Peyer's patch (tissue), 4 donors: ENCODE data around the gene COPZ1. TPM values are rescaled to one million over a fixed set of nuclear protein-coding genes. Genes with fewer than 3 reads are reported as not detected.

Experiments used
- DNase-seq, 3 donors: peaks; one replicate each; pipeline ENCODE4 v3.0.0-alpha.2; 2017 to 2019
- H3K27ac ChIP-seq, 4 donors: fragments of 200-600 bp; sonication (generic); one replicate each; pipeline ENCODE4 v1.5.1; 2016 to 2019
- H3K27me3 ChIP-seq, 2 donors: fragments of 200-600 bp; sonication (generic); one replicate each; pipeline ENCODE4 v1.5.1; 2019
- H3K36me3 ChIP-seq, 3 donors: fragments of 200-600 bp; sonication (generic); one replicate each; pipeline ENCODE4 v1.5.1; 2016 to 2019
- H3K4me1 ChIP-seq, 4 donors: fragments of 200-600 bp; sonication (generic); one replicate each; pipeline ENCODE4 v1.5.1; 2016 to 2019
- H3K4me3 ChIP-seq, 4 donors: fragments of 200-600 bp; sonication (generic); 1 replicate in 3 of 4; 2 replicates in 1 of 4; pipeline ENCODE4 v1.5.1; 2016 to 2019; ENCODE audit warnings: mild to moderate bottlenecking in 1 of 4
- H3K9me3 ChIP-seq, 4 donors: fragments of 200-600 bp; sonication (generic); one replicate each; pipeline ENCODE4 v1.5.1; 2016 to 2019; ENCODE audit warnings: mild to moderate bottlenecking in 1 of 4
- CTCF ChIP-seq, 6 experiments: fragments of 450-650 bp in 4 of 6; fragments of 200-600 bp in 2 of 6; sonication (generic) in 1 of 6; IDR thresholded peaks; one replicate each; pipeline ENCODE4 v1.5.1; 2017 to 2019; ENCODE audit warnings: antibody characterized with exemption in 6 of 6, mild to moderate bottlenecking in 3 of 6, moderate library complexity in 1 of 6
- POLR2A ChIP-seq, 2 donors: fragments of 450-650 bp; IDR thresholded peaks; one replicate each; pipeline ENCODE4 v1.5.1; 2017; ENCODE audit warnings: antibody characterized with exemption in 2 of 2, mild to moderate bottlenecking in 2 of 2, moderate library complexity in 2 of 2
- total RNA-seq, 4 donors: library from RNA; depleted of rRNA; stranded (reverse); fragments of >200 nt; gene quantifications; one replicate each; pipeline ENCODE4 v1.1.0, GENCODE V29; 2016

COPZ1 gene
- total RNA-seq, 4 donors from 2014 or later = 42.4 to 66.9 (median 54.2) TPM

- DNase-seq = no peak
- no peaks in the 10 kb centered on the region for H3K27me3 ChIP-seq
- H3K4me3 ChIP-seq = peak overlapping the region in 1 of 4 donors; percentile 23
- peaks cover 0 to 69% (median 14%) of the 10 kb centered on the region in 4 donors for H3K4me1 ChIP-seq
- TF ChIP-seq POLR2A (IDR thresholded peaks at IDR 0.05) = no peak
- TF ChIP-seq CTCF (IDR thresholded peaks at IDR 0.05) = peak in 1 of 6 experiments; percentile 6
- peak overlapping the region in 2 of 4 donors; percentile 0 to 13 for H3K27ac ChIP-seq
- peaks cover 0 to 64% (median 0%) of the 10 kb centered on the region in 3 donors for H3K36me3 ChIP-seq
- no peaks in the 10 kb centered on the region for H3K9me3 ChIP-seq
Measured at GRCh38 chr12:54285150-54286041, 39.5 kb upstream of the COPZ1 start.

GRCh38 chr12:54286042-54287030, 38.6 kb upstream of the COPZ1 start:
- H3K27ac ChIP-seq = peak overlapping the region in 2 of 4 donors; percentile 11 to 13
- TF ChIP-seq CTCF (IDR thresholded peaks at IDR 0.05) = no peak
- no peak for TF ChIP-seq POLR2A (IDR thresholded peaks at IDR 0.05)
- no peak for DNase-seq
- no peaks in the 10 kb centered on the region for H3K27me3 ChIP-seq
- H3K9me3 ChIP-seq = no peaks in the 10 kb centered on the region
- H3K4me1 ChIP-seq = peaks cover 0 to 69% (median 14%) of the 10 kb centered on the region in 4 donors
- H3K36me3 ChIP-seq = peaks cover 0 to 64% (median 0%) of the 10 kb centered on the region in 3 donors
- H3K4me3 ChIP-seq = peak overlapping the region in 1 of 4 donors; percentile 23

GRCh38 chr12:54287261-54288157, 37.4 kb upstream of the COPZ1 start:
- H3K27ac ChIP-seq = peak overlapping the region in 1 of 4 donors; percentile 11

GRCh38 chr12:54292083-54292930, 32.6 kb upstream of the COPZ1 start:
- Histone ChIP-seq H3K27ac (no peak overlapping the region), H3K36me3 (peaks cover 0 to 13% (median 0%) of the 10 kb centered on the region in 3 donors), H3K4me3 (no peak overlapping the region), H3K27me3 (no peaks in the 10 kb centered on the region), H3K9me3 (no peaks in the 10 kb centered on the region), H3K4me1 (peaks cover 0 to 21% (median 0%) of the 10 kb centered on the region in 4 donors)
- TF ChIP-seq POLR2A (IDR thresholded peaks at IDR 0.05) (no peak), CTCF (IDR thresholded peaks at IDR 0.05) (no peak)
- DNase-seq = no peak

More at GRCh38 chr12:54287261-54288157, 37.4 kb upstream of the COPZ1 start:
- no peak for TF ChIP-seq CTCF (IDR thresholded peaks at IDR 0.05)
- no peak for TF ChIP-seq POLR2A (IDR thresholded peaks at IDR 0.05)
- peaks cover 0 to 59% (median 10%) of the 10 kb centered on the region in 4 donors for H3K4me1 ChIP-seq
- DNase-seq = no peak
- no peaks in the 10 kb centered on the region for H3K9me3 ChIP-seq
- no peaks in the 10 kb centered on the region for H3K27me3 ChIP-seq
- peaks cover 0 to 55% (median 0%) of the 10 kb centered on the region in 3 donors for H3K36me3 ChIP-seq
- no peak overlapping the region for H3K4me3 ChIP-seq
